Activated naive CD4-positive, alpha-beta T cell treated with anti-CD3 and anti-CD28 coated beads, Interleukin-2, amount 10 ng/mL, durations not matched to agents 7 days and 5 days (primary cell): ENCODE data around the gene IFITM5.
"Not testable (repeated sequence)": the region's sequence is repeated elsewhere in the genome, so short reads cannot be mapped to it uniquely, and the experiment has no call there.

Experiments used
- CTCF ChIA-PET: fragments of 350-600 bp; sonication (Branson Sonifier 250); formaldehyde crosslinking; loops from one replicate; lab custom pipeline; 2021; ENCODE audit warnings: antibody characterized with exemption; lab: Charles Lee
- DNase-seq: peaks from one replicate; pipeline ENCODE4 v3.0.0-alpha.2; 2020
- H3K27ac Mint-ChIP-seq: one replicate; pipeline ENCODE4 v1.8.0; 2021; ENCODE audit warnings: mild to moderate bottlenecking, moderate library complexity, mixed read lengths
- H3K27me3 Mint-ChIP-seq: one replicate; pipeline ENCODE4 v1.8.0; 2021; ENCODE audit warnings: mild to moderate bottlenecking, mixed read lengths
- H3K36me3 Mint-ChIP-seq: one replicate; pipeline ENCODE4 v1.8.0; 2021; ENCODE audit warnings: mixed read lengths
- H3K4me1 Mint-ChIP-seq: one replicate; pipeline ENCODE4 v1.8.0; 2021; ENCODE audit warnings: mixed read lengths
- H3K4me3 Mint-ChIP-seq: one replicate; pipeline ENCODE4 v1.8.0; 2021; ENCODE audit warnings: mild to moderate bottlenecking, moderate library complexity, mixed read lengths
- H3K9me3 Mint-ChIP-seq: one replicate; pipeline ENCODE4 v1.8.0; 2021; ENCODE audit warnings: mixed read lengths

Gene IFITM5

GRCh38 chr11:291281-292210, 7.8 kb downstream of the IFITM5 start:
- CTCF ChIA-PET, result interaction anchor here (1.8 kb wide), 1 partner anchor 41 kb away, joined by 9 read pairs; no protein-coding TSS in a partner anchor
- Mint-ChIP-seq H3K4me3 (peak overlapping the region; percentile 76), H3K27me3 (peaks cover 18% of the 10 kb centered on the region), H3K4me1 (peaks cover 38% of the 10 kb centered on the region), H3K9me3 (no peaks in the 10 kb centered on the region), H3K36me3 (peaks cover 27% of the 10 kb centered on the region), H3K27ac (peak overlapping the region; percentile 68)
- peak; percentile 20 for DNase-seq

GRCh38 chr11:290621-291231, 8.6 kb downstream of the IFITM5 start:
- CTCF ChIA-PET, result interaction anchor here (1.2 to 1.8 kb wide), 2 partner anchors 15 to 40 kb away, joined by 4 to 9 read pairs; no protein-coding TSS in a partner anchor
- Mint-ChIP-seq H3K4me3 (peak overlapping the region; percentile 76), H3K9me3 (no peaks in the 10 kb centered on the region), H3K4me1 (peaks cover 47% of the 10 kb centered on the region), H3K27ac (peak overlapping the region; percentile 69), H3K27me3 (peaks cover 20% of the 10 kb centered on the region), H3K36me3 (peaks cover 30% of the 10 kb centered on the region)
- peak; percentile 21 for DNase-seq

- CTCF ChIA-PET, result interaction anchor here (0.7 to 3.9 kb wide), 4 partner anchors 15 to 39 kb away, joined by 4 to 23 read pairs (median 8); no protein-coding TSS in a partner anchor
- peaks cover 35% of the 10 kb centered on the region for H3K36me3 Mint-ChIP-seq
Measured at GRCh38 chr11:289712-290620, 9.4 kb downstream of the IFITM5 start.

GRCh38 chr11:289398-289711, 10.0 kb downstream of the IFITM5 start:
- H3K27me3 Mint-ChIP-seq, result peaks cover 32% of the 10 kb centered on the region
- peaks cover 33% of the 10 kb centered on the region for H3K36me3 Mint-ChIP-seq
- H3K4me1 Mint-ChIP-seq, result peaks cover 56% of the 10 kb centered on the region
- H3K4me3 Mint-ChIP-seq, result peak overlapping the region; percentile 76
- peak overlapping the region; percentile 82 for H3K27ac Mint-ChIP-seq
- no peaks in the 10 kb centered on the region for H3K9me3 Mint-ChIP-seq
- CTCF ChIA-PET, result interaction anchor here (0.7 to 3.9 kb wide), 2 partner anchors 16 to 39 kb away, joined by 8 to 23 read pairs; no protein-coding TSS in a partner anchor
- DNase-seq, result no peak

More at GRCh38 chr11:289712-290620, 9.4 kb downstream of the IFITM5 start:
- peak overlapping the region; percentile 89 for H3K27ac Mint-ChIP-seq
- peak overlapping the region; percentile 76 for H3K4me3 Mint-ChIP-seq
- H3K4me1 Mint-ChIP-seq, result peaks cover 53% of the 10 kb centered on the region
- no peaks in the 10 kb centered on the region for H3K9me3 Mint-ChIP-seq
- peak; percentile 24 for DNase-seq
- peaks cover 28% of the 10 kb centered on the region for H3K27me3 Mint-ChIP-seq

- Mint-ChIP-seq H3K27ac (peak within 1 kb of the TSS; percentile 98), H3K4me1 (peaks cover 58% of the 10 kb centered on the region), H3K4me3 (peak within 1 kb of the TSS; percentile 100), H3K27me3 (peaks cover 32% of the 10 kb centered on the region), H3K36me3 (peaks cover 35% of the 10 kb centered on the region), H3K9me3 (no peaks in the 10 kb centered on the region)
- CTCF ChIA-PET, result interaction anchor here (0.7 to 3.9 kb wide), 5 partner anchors 16 to 45 kb away, joined by 3 to 23 read pairs (median 4); no protein-coding TSS in a partner anchor
- DNase-seq, result peak; percentile 81
Measured at GRCh38 chr11:288478-289397, 10.6 kb downstream of the IFITM5 start, which contains the start of gene PGGHG. TSS of gene PGGHG (plus strand) at chr11:289126. CDS start at chr11:289817, 691 bp downstream.

- H3K27me3 Mint-ChIP-seq, result peaks cover 38% of the 10 kb centered on the region
- peak overlapping the region; percentile 98 for H3K27ac Mint-ChIP-seq
- H3K4me3 Mint-ChIP-seq, result peak overlapping the region; percentile 100
- CTCF ChIA-PET, result interaction anchor here (0.7 to 3.9 kb wide), 6 partner anchors 18 to 1564 kb away, joined by 3 to 23 read pairs (median 3); no protein-coding TSS in a partner anchor
- peaks cover 40% of the 10 kb centered on the region for H3K36me3 Mint-ChIP-seq
- H3K9me3 Mint-ChIP-seq, result no peaks in the 10 kb centered on the region
- no peak for DNase-seq
- H3K4me1 Mint-ChIP-seq, result peaks cover 63% of the 10 kb centered on the region
Measured at GRCh38 chr11:287821-288477, 11.4 kb downstream of the IFITM5 start.

- Mint-ChIP-seq H3K27ac (peak overlapping the region; percentile 98), H3K27me3 (peaks cover 46% of the 10 kb centered on the region), H3K36me3 (peaks cover 47% of the 10 kb centered on the region), H3K4me3 (peak overlapping the region; percentile 100), H3K4me1 (peaks cover 65% of the 10 kb centered on the region)
- DNase-seq, result peak; percentile 91
- CTCF ChIA-PET, result interaction anchor here (0.7 to 3.9 kb wide), 7 partner anchors 18 to 1565 kb away, joined by 3 to 23 read pairs (median 3); no protein-coding TSS in a partner anchor
- not testable (repeated sequence) for H3K9me3 Mint-ChIP-seq
Measured at GRCh38 chr11:286977-287820, 12.1 kb downstream of the IFITM5 start.

GRCh38 chr11:285894-286220, 13.5 kb downstream of the IFITM5 start:
- DNase-seq, result peak; percentile 21
- H3K4me3 Mint-ChIP-seq, result peak overlapping the region; percentile 10
- H3K27me3 Mint-ChIP-seq, result peaks cover 59% of the 10 kb centered on the region
- no peaks in the 10 kb centered on the region for H3K9me3 Mint-ChIP-seq
- H3K27ac Mint-ChIP-seq, result peak overlapping the region; percentile 75
- peaks cover 69% of the 10 kb centered on the region for H3K4me1 Mint-ChIP-seq
- CTCF ChIA-PET, result interaction anchor here (0.7 to 2.1 kb wide), 3 partner anchors 20 to 35 kb away, joined by 3 to 6 read pairs (median 3); no protein-coding TSS in a partner anchor
- H3K36me3 Mint-ChIP-seq, result peaks cover 52% of the 10 kb centered on the region

- Mint-ChIP-seq H3K27me3 (peaks cover 65% of the 10 kb centered on the region), H3K36me3 (peaks cover 54% of the 10 kb centered on the region), H3K27ac (peak overlapping the region; percentile 75), H3K4me1 (peaks cover 66% of the 10 kb centered on the region), H3K9me3 (no peaks in the 10 kb centered on the region), H3K4me3 (peak overlapping the region; percentile 37)
- CTCF ChIA-PET, result interaction anchor here (0.7 to 2.1 kb wide), 2 partner anchors 20 to 35 kb away, joined by 3 to 6 read pairs; no protein-coding TSS in a partner anchor
- DNase-seq, result peak; percentile 18
Measured at GRCh38 chr11:285021-285893, 14.1 kb downstream of the IFITM5 start.

- DNase-seq, result peak; percentile 19
- H3K4me1 Mint-ChIP-seq, result peaks cover 63% of the 10 kb centered on the region
Measured at GRCh38 chr11:284105-285020, 15.0 kb downstream of the IFITM5 start.

More at GRCh38 chr11:284105-285020, 15.0 kb downstream of the IFITM5 start:
- H3K27me3 Mint-ChIP-seq, result peaks cover 74% of the 10 kb centered on the region
- peaks cover 52% of the 10 kb centered on the region for H3K36me3 Mint-ChIP-seq
- CTCF ChIA-PET, result interaction anchor here (2.1 kb wide), 1 partner anchor 34 kb away, joined by 6 read pairs; no protein-coding TSS in a partner anchor
- H3K9me3 Mint-ChIP-seq, result no peaks in the 10 kb centered on the region
- H3K4me3 Mint-ChIP-seq, result no peak overlapping the region
- peak overlapping the region; percentile 86 for H3K27ac Mint-ChIP-seq
